Endothelial cell of umbilical vein (primary cell): Measurements from ENCODE around the gene PTPN14. TPM values are rescaled to one million over a fixed set of nuclear protein-coding genes. Genes with fewer than 3 reads are reported as not detected.

ENCODE experiments used
- BruUV-seq: library from RNA; stranded (reverse); fragments of 400-500 nt; replicated peaks from 2 replicates; lab custom pipeline; 2021; lab: Mats Ljungman, UMichigan
- CTCF ChIA-PET: fragments of 300-600, 350-600 bp; sonication (Branson Sonifier 250); formaldehyde crosslinking; loops from one replicate; lab custom pipeline; 2021; ENCODE audit warnings: antibody characterized with exemption, inconsistent platforms; lab: Charles Lee
- POLR2A ChIA-PET: fragments of 300-600, 350-600 bp; sonication (Branson Sonifier 250); formaldehyde crosslinking; loops from one replicate; lab custom pipeline; 2021; ENCODE audit warnings: antibody characterized with exemption, inconsistent platforms; lab: Charles Lee
- DNase-seq: peaks from one replicate; pipeline ENCODE4 v3.0.0-alpha.2; 2011; ENCODE audit warnings: low read depth, low spot score
- FAIRE-seq: peaks from 2 replicates; lab custom pipeline; 2011; peaks lifted over from hg19 to GRCh38; lab: Jason Lieb, UNC
- H2AFZ ChIP-seq: 2 replicates; pipeline ENCODE4 v1.6.0; 2012; ENCODE audit warnings: low read depth, low read length, control low read depth, inconsistent platforms
- H3K27ac ChIP-seq: 2 replicates; pipeline ENCODE4 v1.5.1; 2011; ENCODE audit warnings: low read depth, mild to moderate bottlenecking, control low read depth, low read length, moderate library complexity; ENCODE audit not compliant: insufficient read depth
- H3K27me3 ChIP-seq, 2 experiments: 2 replicates each; pipeline versions ENCODE4 v1.6.0 to v1.6.1; 2011; ENCODE audit warnings: low read length in 2 of 2, mixed read lengths in 1 of 2; ENCODE audit not compliant: control insufficient read depth in 2 of 2, insufficient read depth in 2 of 2
- H3K36me3 ChIP-seq, 2 experiments: 2 replicates in 1 of 2; 3 replicates in 1 of 2; pipeline ENCODE4 v1.5.1; 2011; ENCODE audit warnings: low read length in 2 of 2, mild to moderate bottlenecking in 1 of 2, moderate library complexity in 1 of 2; ENCODE audit not compliant: control insufficient read depth in 2 of 2, insufficient read depth in 2 of 2; ENCODE audit errors: extremely low read depth in 1 of 2
- H3K4me1 ChIP-seq: 3 replicates; pipeline ENCODE4 v1.5.1; 2011; ENCODE audit warnings: mild to moderate bottlenecking, low read length; ENCODE audit not compliant: control insufficient read depth, insufficient read depth; ENCODE audit errors: extremely low read depth
- H3K4me2 ChIP-seq: 2 replicates; pipeline ENCODE4 v1.6.1; 2011; ENCODE audit warnings: low read length, control low read depth, mixed read lengths; ENCODE audit not compliant: insufficient read depth
- H3K4me3 ChIP-seq, 3 experiments: fragments of 200-600 bp in 1 of 3; sonication (generic), shearing (Covaris generic) in 1 of 3; replicated peaks in 1 of 3; 2 replicates each; pipeline ENCODE4 v1.5.1; 2011 to 2016; ENCODE audit warnings: control low read depth in 3 of 3, low read length in 3 of 3, mild to moderate bottlenecking in 2 of 3, inconsistent platforms in 1 of 3, low read depth in 1 of 3, moderate library complexity in 1 of 3; ENCODE audit not compliant: insufficient read depth in 1 of 3
- H3K79me2 ChIP-seq: 2 replicates; pipeline ENCODE4 v1.6.0; 2012; ENCODE audit warnings: low read length, inconsistent platforms; ENCODE audit not compliant: control insufficient read depth, insufficient read depth
- H3K9ac ChIP-seq: replicated peaks from 2 replicates; pipeline ENCODE3; 2011; ENCODE audit warnings: low read length, control low read depth; ENCODE audit not compliant: insufficient read depth; ENCODE audit errors: extremely low read depth
- H3K9me1 ChIP-seq: replicated peaks from 3 replicates; pipeline ENCODE4 v1.6.0; 2011; ENCODE audit warnings: mild to moderate bottlenecking, low read length; ENCODE audit not compliant: control insufficient read depth, insufficient read depth; ENCODE audit errors: extremely low read depth
- H3K9me3 ChIP-seq: replicated peaks from 2 replicates; pipeline ENCODE4 v1.5.1; 2012; ENCODE audit warnings: low read length, inconsistent platforms; ENCODE audit not compliant: control insufficient read depth, insufficient read depth
- H4K20me1 ChIP-seq: replicated peaks from 2 replicates; pipeline ENCODE3; 2011; ENCODE audit warnings: mild to moderate bottlenecking, low read length; ENCODE audit not compliant: control insufficient read depth, insufficient read depth; ENCODE audit errors: extremely low read depth
- EZH2 ChIP-seq: IDR thresholded peaks from 2 replicates; pipeline ENCODE4 v1.6.1; 2012; ENCODE audit warnings: borderline replicate concordance, low read depth, mild to moderate bottlenecking, moderate library complexity, low read length, inconsistent platforms; ENCODE audit not compliant: severe bottlenecking
- FOS ChIP-seq: IDR thresholded peaks from 2 replicates; pipeline ENCODE4 v1.6.1; 2011; ENCODE audit warnings: mild to moderate bottlenecking, low read length, moderate library complexity, borderline replicate concordance; ENCODE audit not compliant: insufficient read depth
- MYC ChIP-seq: IDR thresholded peaks from one replicate; pipeline ENCODE4 v1.6.1; 2011; ENCODE audit warnings: mild to moderate bottlenecking, low read depth, low read length
- POLR2AphosphoS5 ChIP-seq: IDR thresholded peaks from 2 replicates; pipeline ENCODE4 v1.6.1; 2012; ENCODE audit warnings: low read depth, mild to moderate bottlenecking, control low read depth, low read length, moderate library complexity; ENCODE audit not compliant: insufficient read depth
- dilution Hi-C: fragments of 300-500 bp; cut with MboI; formaldehyde crosslinking; loops from one replicate; pipeline ENCODE4 v1.15.0; 2019; ENCODE audit warnings: low sequenced_read_pairs; ENCODE audit not compliant: extremely low pct_ligation_motif_present
- intact Hi-C: fragments of 100-400 bp; cut with micrococcal nuclease; formaldehyde crosslinking; loops from one replicate; pipeline ENCODE4 v1.10.0; 2022
- polyA plus RNA-seq, 4 experiments: library from polyadenylated mRNA; depleted of rRNA in 3 of 4; stranded (reverse) in 3 of 4; unstranded in 1 of 4; fragments of >200 nt; gene quantifications; 2 replicates each; pipeline versions ENCODE4 v1.2.1 to v1.2.3, GENCODE V29; 2011 to 2012; ENCODE audit warnings: missing spikeins in 1 of 4
- total RNA-seq: library from RNA; stranded (reverse); gene quantifications from 2 replicates; pipeline ENCODE4 v1.2.3, GENCODE V29; 2021
- TF ChIP-seq, protein P1 (sequence below), 2 donors: IDR thresholded peaks; 1 replicate in 1 of 2; 2 replicates in 1 of 2; pipeline ENCODE4 v1.5.1; 2011; ENCODE audit warnings: low read length in 2 of 2, mild to moderate bottlenecking in 2 of 2, moderate library complexity in 2 of 2, control low read depth in 1 of 2, inconsistent platforms in 1 of 2, low read depth in 1 of 2; ENCODE audit not compliant: insufficient read depth in 1 of 2; ENCODE audit errors: extremely low read depth in 1 of 2

PTPN14 gene
- total and polyA plus RNA-seq, 2 donors (not counting 3 experiments of a cell fraction or from before 2014, with no cell fraction given): 18.5 to 93.0 TPM

DNA sequence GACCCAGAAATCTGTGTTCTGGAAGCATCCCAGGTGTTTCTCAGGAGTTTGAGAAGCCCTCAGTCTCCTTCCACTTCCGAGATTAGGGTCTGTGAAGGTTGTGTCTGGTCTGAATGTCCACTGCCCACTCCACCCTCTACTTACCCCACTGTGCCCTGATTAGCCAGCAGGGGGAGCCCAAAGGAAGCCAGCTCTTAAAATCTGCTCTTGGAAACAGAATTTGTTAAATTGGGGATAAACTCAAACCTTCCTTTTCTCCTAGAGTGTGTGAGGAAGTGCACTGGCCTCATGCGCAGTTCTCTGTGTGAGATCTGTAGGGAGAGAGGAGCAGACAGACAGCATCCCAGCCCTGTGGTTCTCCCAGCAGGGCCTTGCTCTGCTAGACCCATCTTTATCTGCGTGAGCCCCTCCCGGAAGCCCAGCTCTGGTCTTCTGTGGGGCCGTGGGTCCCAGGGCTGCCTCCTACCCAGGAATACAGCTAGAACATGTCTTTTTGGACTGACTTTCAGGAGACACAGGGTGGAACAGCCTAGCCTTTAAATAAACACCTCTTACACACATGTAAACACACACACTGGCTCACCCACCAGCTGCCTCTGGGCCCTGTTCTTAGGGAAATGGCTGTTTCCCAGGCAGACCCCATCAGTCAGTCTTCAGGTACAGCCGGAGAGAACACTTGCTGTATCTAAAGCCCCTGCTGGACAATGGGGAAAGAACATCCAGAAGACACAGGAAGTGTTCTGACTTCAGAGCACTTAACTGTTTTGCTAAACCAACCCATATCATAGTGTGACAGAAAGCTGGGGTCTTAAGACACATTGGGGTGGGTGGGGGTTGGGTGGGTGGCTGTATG is 218.2 kb downstream of the PTPN14 start:
- H3K27me3 ChIP-seq: no peaks in the 10 kb centered on the region
- H3K4me2 ChIP-seq: no peak overlapping the region
- H3K9me3 ChIP-seq: no peaks in the 10 kb centered on the region
- no peaks in the 10 kb centered on the region for H3K9me1 ChIP-seq
- CTCF ChIA-PET: interaction anchor here (0.7 to 11.6 kb wide), 61 partner anchors 9 to 1213 kb away, joined by 3 to 671 read pairs (median 6); partner anchors contain the start of genes CENPF, PTPN14 and SMYD2
- no peaks in the 10 kb centered on the region for H3K79me2 ChIP-seq
- TF ChIP-seq, protein P1, sequence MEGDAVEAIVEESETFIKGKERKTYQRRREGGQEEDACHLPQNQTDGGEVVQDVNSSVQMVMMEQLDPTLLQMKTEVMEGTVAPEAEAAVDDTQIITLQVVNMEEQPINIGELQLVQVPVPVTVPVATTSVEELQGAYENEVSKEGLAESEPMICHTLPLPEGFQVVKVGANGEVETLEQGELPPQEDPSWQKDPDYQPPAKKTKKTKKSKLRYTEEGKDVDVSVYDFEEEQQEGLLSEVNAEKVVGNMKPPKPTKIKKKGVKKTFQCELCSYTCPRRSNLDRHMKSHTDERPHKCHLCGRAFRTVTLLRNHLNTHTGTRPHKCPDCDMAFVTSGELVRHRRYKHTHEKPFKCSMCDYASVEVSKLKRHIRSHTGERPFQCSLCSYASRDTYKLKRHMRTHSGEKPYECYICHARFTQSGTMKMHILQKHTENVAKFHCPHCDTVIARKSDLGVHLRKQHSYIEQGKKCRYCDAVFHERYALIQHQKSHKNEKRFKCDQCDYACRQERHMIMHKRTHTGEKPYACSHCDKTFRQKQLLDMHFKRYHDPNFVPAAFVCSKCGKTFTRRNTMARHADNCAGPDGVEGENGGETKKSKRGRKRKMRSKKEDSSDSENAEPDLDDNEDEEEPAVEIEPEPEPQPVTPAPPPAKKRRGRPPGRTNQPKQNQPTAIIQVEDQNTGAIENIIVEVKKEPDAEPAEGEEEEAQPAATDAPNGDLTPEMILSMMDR (IDR thresholded peaks at IDR 0.05; ENCODE audit: extremely low read depth in 1 of 2, insufficient read depth in 1 of 2, low read depth in 1 of 2, low read length in 2 of 2): peak; percentile 87
- TF ChIP-seq EZH2 (no peak), POLR2AphosphoS5 (peak; percentile 7), MYC (no peak), FOS (no peak)
- H3K27ac ChIP-seq: no peak overlapping the region
- no TSS peak for BruUV-seq
- FAIRE-seq: peak; percentile 72
- H3K9ac ChIP-seq: no peak overlapping the region
- no peaks in the 10 kb centered on the region for H3K36me3 ChIP-seq
- intact Hi-C loops (loop anchor here (1.0 to 5.0 kb wide), 7 partner anchors 219 to 1211 kb away; partner anchors contain the start of genes CENPF and PROX1), dilution Hi-C loops (loop anchor here (25.0 kb wide), 1 partner anchor 254 kb away; no protein-coding TSS in a partner anchor)
- H3K4me1 ChIP-seq: no peaks in the 10 kb centered on the region
- DNase-seq: peak; percentile 54
- H2AFZ ChIP-seq: no peak overlapping the region
- no peak overlapping the region for H3K4me3 ChIP-seq
- no peaks in the 10 kb centered on the region for H4K20me1 ChIP-seq
- POLR2A ChIA-PET: interaction anchor here (0.6 to 1.3 kb wide), 3 partner anchors 8 to 295 kb away, joined by 3 read pairs; partner anchors contain the start of gene CENPF
